PFSK-1 (cell line): ENCODE measurements around the gene FARS2.

Experiments
- FOXP2 ChIP-seq: optimal IDR thresholded peaks from 2 replicates; pipeline ENCODE3; 2011; ENCODE audit warnings: borderline replicate concordance, control low read depth, inconsistent platforms; ENCODE audit not compliant: insufficient read depth; ENCODE audit errors: extremely low read length, extremely low read depth
- POLR2AphosphoS5 ChIP-seq: IDR thresholded peaks from 2 replicates; pipeline ENCODE4 v1.6.1; 2012; ENCODE audit warnings: low read depth, mild to moderate bottlenecking, control low read depth, low read length, moderate library complexity
- SIN3A ChIP-seq: IDR thresholded peaks from 2 replicates; pipeline ENCODE4 v1.6.1; 2012; ENCODE audit warnings: mild to moderate bottlenecking, low read length, moderate library complexity, borderline replicate concordance; ENCODE audit not compliant: insufficient read depth
- TAF1 ChIP-seq: IDR thresholded peaks from 2 replicates; pipeline ENCODE4 v1.6.1; 2012; ENCODE audit warnings: low read length, control low read depth, borderline replicate concordance; ENCODE audit not compliant: insufficient read depth
- TF ChIP-seq, protein P1 (sequence below), 2 experiments: IDR thresholded peaks; 2 replicates each; pipeline versions ENCODE4 v1.6.1 to v1.8.0; 2011 to 2012; ENCODE audit warnings: low read depth in 2 of 2, low read length in 2 of 2, control low read depth in 1 of 2, inconsistent platforms in 1 of 2, mild to moderate bottlenecking in 1 of 2, moderate library complexity in 1 of 2; ENCODE audit not compliant: insufficient read depth in 1 of 2

Gene FARS2

GRCh38 chr6:5276581-5276980 is 15.3 kb downstream of the FARS2 start:
- TF ChIP-seq POLR2AphosphoS5, result no peak
- TF ChIP-seq, protein P1, sequence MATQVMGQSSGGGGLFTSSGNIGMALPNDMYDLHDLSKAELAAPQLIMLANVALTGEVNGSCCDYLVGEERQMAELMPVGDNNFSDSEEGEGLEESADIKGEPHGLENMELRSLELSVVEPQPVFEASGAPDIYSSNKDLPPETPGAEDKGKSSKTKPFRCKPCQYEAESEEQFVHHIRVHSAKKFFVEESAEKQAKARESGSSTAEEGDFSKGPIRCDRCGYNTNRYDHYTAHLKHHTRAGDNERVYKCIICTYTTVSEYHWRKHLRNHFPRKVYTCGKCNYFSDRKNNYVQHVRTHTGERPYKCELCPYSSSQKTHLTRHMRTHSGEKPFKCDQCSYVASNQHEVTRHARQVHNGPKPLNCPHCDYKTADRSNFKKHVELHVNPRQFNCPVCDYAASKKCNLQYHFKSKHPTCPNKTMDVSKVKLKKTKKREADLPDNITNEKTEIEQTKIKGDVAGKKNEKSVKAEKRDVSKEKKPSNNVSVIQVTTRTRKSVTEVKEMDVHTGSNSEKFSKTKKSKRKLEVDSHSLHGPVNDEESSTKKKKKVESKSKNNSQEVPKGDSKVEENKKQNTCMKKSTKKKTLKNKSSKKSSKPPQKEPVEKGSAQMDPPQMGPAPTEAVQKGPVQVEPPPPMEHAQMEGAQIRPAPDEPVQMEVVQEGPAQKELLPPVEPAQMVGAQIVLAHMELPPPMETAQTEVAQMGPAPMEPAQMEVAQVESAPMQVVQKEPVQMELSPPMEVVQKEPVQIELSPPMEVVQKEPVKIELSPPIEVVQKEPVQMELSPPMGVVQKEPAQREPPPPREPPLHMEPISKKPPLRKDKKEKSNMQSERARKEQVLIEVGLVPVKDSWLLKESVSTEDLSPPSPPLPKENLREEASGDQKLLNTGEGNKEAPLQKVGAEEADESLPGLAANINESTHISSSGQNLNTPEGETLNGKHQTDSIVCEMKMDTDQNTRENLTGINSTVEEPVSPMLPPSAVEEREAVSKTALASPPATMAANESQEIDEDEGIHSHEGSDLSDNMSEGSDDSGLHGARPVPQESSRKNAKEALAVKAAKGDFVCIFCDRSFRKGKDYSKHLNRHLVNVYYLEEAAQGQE (IDR thresholded peaks at IDR 0.05; ENCODE audit: insufficient read depth in 1 of 2, low read depth in 2 of 2, low read length in 2 of 2), result no peak
- TF ChIP-seq FOXP2, result no peak
- TF ChIP-seq SIN3A, result no peak

DNA sequence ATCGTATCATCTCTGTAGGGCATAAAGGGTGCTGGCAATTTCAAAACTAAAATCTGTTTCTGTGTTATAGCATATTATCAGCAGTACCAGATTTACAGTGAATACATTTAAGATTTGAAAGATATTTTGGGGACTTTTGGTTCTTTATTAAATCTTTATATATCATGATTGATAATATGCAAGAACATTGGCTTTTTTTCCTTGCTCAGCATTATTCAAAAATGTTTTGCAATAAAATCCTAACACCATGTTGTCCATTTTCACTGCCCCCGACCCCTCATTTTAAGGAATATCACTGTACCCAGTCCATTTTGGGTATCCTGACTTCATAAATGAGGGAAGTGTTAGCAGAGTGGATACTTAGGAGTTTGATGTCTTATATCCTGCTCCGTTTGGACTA is 16.3 kb downstream of the FARS2 start:
- TF ChIP-seq POLR2AphosphoS5 (no peak), FOXP2 (no peak), SIN3A (no peak), TAF1 (no peak)
- TF ChIP-seq, protein P1 (IDR thresholded peaks at IDR 0.05; ENCODE audit: insufficient read depth in 1 of 2, low read depth in 2 of 2, low read length in 2 of 2), result no peak

- TF ChIP-seq FOXP2, result no peak
- TF ChIP-seq SIN3A, result no peak
- TF ChIP-seq TAF1, result no peak
- no peak for TF ChIP-seq POLR2AphosphoS5
- TF ChIP-seq, protein P1 (IDR thresholded peaks at IDR 0.05; ENCODE audit: insufficient read depth in 1 of 2, low read depth in 2 of 2, low read length in 2 of 2), result no peak
Observed at GRCh38 chr6:5278047-5278446, 16.7 kb downstream of the FARS2 start.

GRCh38 chr6:5278565-5279120 is 17.3 kb downstream of the FARS2 start:
- TF ChIP-seq POLR2AphosphoS5, result no peak
- TF ChIP-seq, protein P1 (IDR thresholded peaks at IDR 0.05; ENCODE audit: insufficient read depth in 1 of 2, low read depth in 2 of 2, low read length in 2 of 2), result no peak

- TF ChIP-seq FOXP2, result no peak
- TF ChIP-seq SIN3A, result no peak
- no peak for TF ChIP-seq POLR2AphosphoS5
- no peak for TF ChIP-seq TAF1
- TF ChIP-seq, protein P1 (IDR thresholded peaks at IDR 0.05; ENCODE audit: insufficient read depth in 1 of 2, low read depth in 2 of 2, low read length in 2 of 2), result no peak
Observed at GRCh38 chr6:5279891-5280338, 18.6 kb downstream of the FARS2 start.
